Measurements from ENCODE around the gene PDGFRB. TPM values are rescaled to one million over a fixed set of nuclear protein-coding genes. Genes with fewer than 3 reads are reported as not detected.
A peak's percentile ranks its signal among the peaks of the same experiment; 100 is the strongest.

PDGFRB gene
- total RNA-seq, 1 donor = 531 TPM

DNA sequence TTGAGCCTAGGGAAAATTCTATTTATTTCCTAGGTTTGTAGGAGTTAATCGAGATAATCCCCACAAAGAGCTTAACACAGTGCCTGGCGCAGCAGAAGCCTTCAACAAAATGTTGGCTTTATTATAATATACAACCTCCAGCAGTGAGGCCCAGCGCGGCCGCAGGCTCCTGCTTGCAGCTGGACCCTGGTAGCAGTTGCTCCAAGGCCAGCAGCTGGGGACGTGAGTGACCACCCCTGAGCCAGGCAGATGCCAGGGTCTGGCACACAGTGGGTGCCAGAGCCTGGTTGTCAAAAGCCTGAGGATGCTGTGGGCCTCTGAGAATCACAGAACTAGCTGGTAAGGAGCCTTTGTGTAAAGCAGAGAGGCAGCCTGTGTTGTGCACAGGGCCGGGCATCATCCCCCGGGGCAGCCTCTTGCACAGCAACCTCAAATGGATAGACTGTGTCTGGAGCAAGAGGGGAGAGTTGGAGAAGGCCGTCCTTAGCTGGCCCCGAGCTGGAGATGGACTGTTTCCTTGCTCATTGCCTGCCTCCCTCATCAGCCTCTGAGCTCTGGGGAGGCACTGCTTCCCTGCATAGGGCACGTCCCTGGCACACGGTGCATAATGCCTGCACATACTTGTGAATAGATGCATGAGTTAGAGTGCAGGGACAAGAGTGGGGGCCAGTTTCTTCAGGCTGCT lies 86.5 kb downstream of the PDGFRB start:
- no peak overlapping the region for H3K4me2 ChIP-seq (ENCODE audit: insufficient read depth, low read length)
- peaks cover 44% of the 10 kb centered on the region for H3K4me1 ChIP-seq (ENCODE audit: insufficient read depth, low read length)
- no peaks in the 10 kb centered on the region for H3K27me3 ChIP-seq (ENCODE audit: insufficient read depth, low read length)
- no peak overlapping the region for H3K27ac ChIP-seq (ENCODE audit: low read depth, low read length)
- no peak overlapping the region for H3K4me3 ChIP-seq (ENCODE audit: insufficient read depth, low read length)
- no peak overlapping the region for H2AFZ ChIP-seq (ENCODE audit: low read length)
- H3K36me3 ChIP-seq (ENCODE audit: insufficient read depth, low read length) = no peaks in the 10 kb centered on the region
- H3K9me3 ChIP-seq (ENCODE audit: low read depth, low read length) = peaks cover 4% of the 10 kb centered on the region
- H3K79me2 ChIP-seq (ENCODE audit: insufficient read depth, low read length) = no peaks in the 10 kb centered on the region
- TF ChIP-seq, protein P1, sequence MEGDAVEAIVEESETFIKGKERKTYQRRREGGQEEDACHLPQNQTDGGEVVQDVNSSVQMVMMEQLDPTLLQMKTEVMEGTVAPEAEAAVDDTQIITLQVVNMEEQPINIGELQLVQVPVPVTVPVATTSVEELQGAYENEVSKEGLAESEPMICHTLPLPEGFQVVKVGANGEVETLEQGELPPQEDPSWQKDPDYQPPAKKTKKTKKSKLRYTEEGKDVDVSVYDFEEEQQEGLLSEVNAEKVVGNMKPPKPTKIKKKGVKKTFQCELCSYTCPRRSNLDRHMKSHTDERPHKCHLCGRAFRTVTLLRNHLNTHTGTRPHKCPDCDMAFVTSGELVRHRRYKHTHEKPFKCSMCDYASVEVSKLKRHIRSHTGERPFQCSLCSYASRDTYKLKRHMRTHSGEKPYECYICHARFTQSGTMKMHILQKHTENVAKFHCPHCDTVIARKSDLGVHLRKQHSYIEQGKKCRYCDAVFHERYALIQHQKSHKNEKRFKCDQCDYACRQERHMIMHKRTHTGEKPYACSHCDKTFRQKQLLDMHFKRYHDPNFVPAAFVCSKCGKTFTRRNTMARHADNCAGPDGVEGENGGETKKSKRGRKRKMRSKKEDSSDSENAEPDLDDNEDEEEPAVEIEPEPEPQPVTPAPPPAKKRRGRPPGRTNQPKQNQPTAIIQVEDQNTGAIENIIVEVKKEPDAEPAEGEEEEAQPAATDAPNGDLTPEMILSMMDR (IDR thresholded peaks at IDR 0.05; ENCODE audit: extremely low read depth, low read depth, low read length) = no peak
- H4K20me1 ChIP-seq (ENCODE audit: insufficient read depth, low read length) = no peaks in the 10 kb centered on the region
- peak; percentile 41 for DNase-seq (ENCODE audit: insufficient read length, low spot score, missing footprints)

GRCh38 chr5:150068472-150068871 lies 87.2 kb downstream of the PDGFRB start:
- Histone ChIP-seq H4K20me1 (ENCODE audit: insufficient read depth, low read length) (no peaks in the 10 kb centered on the region), H3K4me3 (ENCODE audit: insufficient read depth, low read length) (no peak overlapping the region), H3K4me2 (ENCODE audit: insufficient read depth, low read length) (no peak overlapping the region), H3K36me3 (ENCODE audit: insufficient read depth, low read length) (no peaks in the 10 kb centered on the region), H2AFZ (ENCODE audit: low read length) (no peak overlapping the region), H3K27me3 (ENCODE audit: insufficient read depth, low read length) (no peaks in the 10 kb centered on the region), H3K4me1 (ENCODE audit: insufficient read depth, low read length) (peaks cover 44% of the 10 kb centered on the region), H3K9me3 (ENCODE audit: low read depth, low read length) (peaks cover 4% of the 10 kb centered on the region), H3K27ac (ENCODE audit: low read depth, low read length) (no peak overlapping the region), H3K79me2 (ENCODE audit: insufficient read depth, low read length) (no peaks in the 10 kb centered on the region)
- TF ChIP-seq, protein P1 (IDR thresholded peaks at IDR 0.05; ENCODE audit: extremely low read depth, low read depth, low read length) = no peak
- peak; percentile 62 for DNase-seq (ENCODE audit: insufficient read length, low spot score, missing footprints)

GRCh38 chr5:150068071-150068470 lies 87.6 kb downstream of the PDGFRB start:
- H3K4me3 ChIP-seq (ENCODE audit: insufficient read depth, low read length) = no peak overlapping the region
- peaks cover 44% of the 10 kb centered on the region for H3K4me1 ChIP-seq (ENCODE audit: insufficient read depth, low read length)
- TF ChIP-seq, protein P1 (IDR thresholded peaks at IDR 0.05; ENCODE audit: extremely low read depth, low read depth, low read length) = no peak
- DNase-seq (ENCODE audit: insufficient read length, low spot score, missing footprints) = peak; percentile 38
- H2AFZ ChIP-seq (ENCODE audit: low read length) = no peak overlapping the region
- H3K36me3 ChIP-seq (ENCODE audit: insufficient read depth, low read length) = no peaks in the 10 kb centered on the region
- H3K27me3 ChIP-seq (ENCODE audit: insufficient read depth, low read length) = no peaks in the 10 kb centered on the region
- no peak overlapping the region for H3K4me2 ChIP-seq (ENCODE audit: insufficient read depth, low read length)
- H4K20me1 ChIP-seq (ENCODE audit: insufficient read depth, low read length) = no peaks in the 10 kb centered on the region
- no peak overlapping the region for H3K27ac ChIP-seq (ENCODE audit: low read depth, low read length)
- no peaks in the 10 kb centered on the region for H3K79me2 ChIP-seq (ENCODE audit: insufficient read depth, low read length)
- peaks cover under 1% of the 10 kb centered on the region for H3K9me3 ChIP-seq (ENCODE audit: low read depth, low read length)

- Histone ChIP-seq H3K27ac (ENCODE audit: low read depth, low read length) (peak overlapping the region; percentile 91), H3K9me3 (ENCODE audit: low read depth, low read length) (no peaks in the 10 kb centered on the region), H3K4me1 (ENCODE audit: insufficient read depth, low read length) (peaks cover 47% of the 10 kb centered on the region), H3K4me2 (ENCODE audit: insufficient read depth, low read length) (no peak overlapping the region), H3K36me3 (ENCODE audit: insufficient read depth, low read length) (no peaks in the 10 kb centered on the region), H2AFZ (ENCODE audit: low read length) (no peak overlapping the region), H3K79me2 (ENCODE audit: insufficient read depth, low read length) (no peaks in the 10 kb centered on the region), H3K4me3 (ENCODE audit: insufficient read depth, low read length) (no peak overlapping the region), H4K20me1 (ENCODE audit: insufficient read depth, low read length) (no peaks in the 10 kb centered on the region), H3K27me3 (ENCODE audit: insufficient read depth, low read length) (no peaks in the 10 kb centered on the region)
- TF ChIP-seq, protein P1 (IDR thresholded peaks at IDR 0.05; ENCODE audit: extremely low read depth, low read depth, low read length) = no peak
- no peak for DNase-seq (ENCODE audit: insufficient read length, low spot score, missing footprints)
These were observed 88.2 kb downstream of the PDGFRB start for GRCh38 chr5:150067405-150067960.
